HL-60 (cell line): ENCODE results near the gene OSBPL2.

Source experiments
- DNase-seq, 2 experiments: peaks; one replicate each; pipeline ENCODE4 v3.0.0-alpha.2; 2010 to 2020; ENCODE audit warnings: low read depth in 1 of 2, low spot score in 1 of 2
- H3K27ac ChIP-seq: fragments of 250-450 bp; sonication (Bioruptor Pico); replicated peaks from 2 replicates; pipeline ENCODE4 v1.5.1; 2020; ENCODE audit warnings: mild to moderate bottlenecking, moderate library complexity
- H3K27me3 ChIP-seq: fragments of 250-450 bp; sonication (Bioruptor Pico); 2 replicates; pipeline ENCODE4 v1.5.1; 2021; ENCODE audit warnings: mild to moderate bottlenecking, moderate library complexity; ENCODE audit not compliant: insufficient read depth, poor library complexity, severe bottlenecking
- H3K4me3 ChIP-seq: replicated peaks from 2 replicates; pipeline ENCODE4 v1.5.1; 2011; ENCODE audit warnings: mild to moderate bottlenecking, control low read depth, low read length; ENCODE audit not compliant: insufficient read depth
- CTCF ChIP-seq: IDR thresholded peaks from one replicate; pipeline ENCODE4 v1.5.1; 2011; ENCODE audit warnings: low read length, control low read depth, inconsistent platforms; ENCODE audit not compliant: insufficient read depth
- GABPA ChIP-seq: IDR thresholded peaks from 2 replicates; pipeline ENCODE4 v1.6.1; 2012; ENCODE audit warnings: low read depth
- POLR2AphosphoS5 ChIP-seq: IDR thresholded peaks from 2 replicates; pipeline ENCODE4 v1.6.1; 2012; ENCODE audit warnings: low read depth
- REST ChIP-seq: IDR thresholded peaks from 2 replicates; pipeline ENCODE4 v1.6.1; 2012; ENCODE audit warnings: low read depth; ENCODE audit not compliant: insufficient replicate concordance
- SPI1 ChIP-seq: IDR thresholded peaks from 2 replicates; pipeline ENCODE4 v1.6.1; 2012; ENCODE audit warnings: low read depth, mild to moderate bottlenecking, borderline replicate concordance

Gene OSBPL2

DNA sequence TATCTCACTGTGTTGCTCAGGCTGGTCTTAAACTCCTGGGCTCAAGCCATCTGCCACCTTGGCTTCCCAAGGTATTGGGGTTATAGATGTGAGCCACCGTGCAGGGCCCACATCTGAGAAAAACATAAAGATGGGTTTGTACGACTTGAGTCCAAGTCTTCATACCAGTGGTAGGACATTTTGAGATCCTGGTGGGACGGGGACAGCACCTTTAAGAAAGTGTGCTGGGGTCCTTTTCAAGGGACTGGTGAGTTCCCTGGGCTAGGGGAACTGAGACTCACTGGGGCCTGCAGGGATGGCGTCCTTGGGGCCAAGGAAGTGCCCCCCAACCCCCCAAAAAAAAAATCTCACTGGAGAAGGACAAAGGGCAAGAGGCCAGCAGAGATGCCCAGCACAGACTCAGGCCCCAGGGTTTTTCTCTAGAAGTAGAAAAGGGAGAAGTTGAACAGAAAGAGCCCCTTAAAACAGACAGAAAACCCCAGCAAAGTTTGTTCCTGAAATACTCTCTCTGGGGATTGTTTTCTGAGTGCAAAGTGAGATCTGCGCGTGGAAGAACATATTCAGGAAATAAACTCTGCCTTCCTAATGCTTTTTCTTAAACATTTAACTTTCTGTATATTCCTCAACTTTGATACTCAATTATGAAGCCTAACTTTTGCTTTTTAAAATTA lies 10.7 kb downstream of the OSBPL2 start:
- no peaks in the 10 kb centered on the region for H3K27me3 ChIP-seq
- no peak for DNase-seq
- TF ChIP-seq SPI1 (no peak), REST (no peak), POLR2AphosphoS5 (no peak), CTCF (no peak), GABPA (no peak)
- H3K27ac ChIP-seq, result no peak overlapping the region
- H3K4me3 ChIP-seq, result no peak overlapping the region

DNA sequence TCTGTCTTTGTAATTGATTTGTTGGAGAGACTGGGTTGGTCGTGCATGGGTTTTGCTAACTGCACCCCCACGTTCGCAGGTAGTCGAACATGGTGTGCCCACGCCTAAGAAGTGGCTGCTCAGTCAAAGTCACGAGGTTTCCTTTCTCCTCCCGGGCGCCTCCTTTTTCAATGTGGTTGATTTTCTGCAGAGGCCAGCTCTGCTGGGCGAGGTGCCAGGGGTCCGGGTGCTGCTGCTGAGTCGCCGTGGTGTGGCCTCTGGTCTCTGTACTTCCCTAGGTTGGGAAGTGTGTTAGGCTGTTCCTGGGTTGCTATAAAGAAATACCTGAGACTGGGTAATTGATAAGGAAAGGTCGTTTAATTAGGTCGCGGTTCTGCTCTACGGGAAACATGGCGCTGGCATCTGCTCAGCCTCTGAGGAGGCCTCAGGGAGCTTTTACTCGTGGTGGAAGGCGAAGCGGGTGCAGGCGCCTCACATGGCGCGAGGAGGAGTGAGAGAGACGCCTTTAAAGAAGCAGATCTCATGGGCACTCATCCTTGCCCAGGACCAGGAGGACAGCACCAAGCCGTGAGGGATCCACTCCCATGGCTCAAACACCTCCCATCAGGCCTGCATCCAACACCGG lies 14.1 kb downstream of the OSBPL2 start:
- no peak overlapping the region for H3K4me3 ChIP-seq
- no peak for TF ChIP-seq GABPA
- TF ChIP-seq REST, result no peak
- TF ChIP-seq SPI1, result no peak
- no peak for TF ChIP-seq CTCF
- TF ChIP-seq POLR2AphosphoS5, result no peak
- no peaks in the 10 kb centered on the region for H3K27me3 ChIP-seq
- DNase-seq, result no peak
- H3K27ac ChIP-seq, result no peak overlapping the region

DNA sequence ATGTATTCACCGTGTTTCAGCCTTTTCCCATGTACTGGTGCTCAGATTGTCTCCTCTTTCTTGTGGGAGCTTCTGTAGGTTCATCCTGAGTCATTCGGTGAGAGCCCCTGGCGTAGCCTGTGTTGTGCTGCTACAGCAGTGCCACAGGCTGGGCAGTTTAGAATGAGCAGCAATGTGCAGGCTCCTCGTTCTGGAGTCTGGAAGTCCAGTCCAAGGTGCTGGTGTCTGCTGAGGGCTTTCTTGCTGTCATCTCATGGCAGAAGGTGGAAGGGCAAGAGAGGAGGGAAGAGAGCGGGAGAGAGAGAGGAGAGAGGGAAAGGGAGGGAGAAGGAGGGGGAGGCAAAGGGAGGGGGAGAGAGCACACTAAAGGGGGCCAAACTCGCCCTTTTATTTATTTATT lies 15.1 kb downstream of the OSBPL2 start:
- no peak for TF ChIP-seq POLR2AphosphoS5
- no peak for TF ChIP-seq CTCF
- TF ChIP-seq REST, result no peak
- TF ChIP-seq SPI1, result no peak
- no peak for TF ChIP-seq GABPA
- no peak for DNase-seq
- no peak overlapping the region for H3K4me3 ChIP-seq
- H3K27ac ChIP-seq, result no peak overlapping the region
- H3K27me3 ChIP-seq, result no peaks in the 10 kb centered on the region
